NCI-H128 (cell line): Measurements from ENCODE around the gene TRA2B.

Source experiments
- DNase-seq: peaks from one replicate; lab custom pipeline; 2025; ENCODE audit not compliant: unreplicated experiment; lab: John Stamatoyannopoulos, UW

Gene TRA2B

DNA sequence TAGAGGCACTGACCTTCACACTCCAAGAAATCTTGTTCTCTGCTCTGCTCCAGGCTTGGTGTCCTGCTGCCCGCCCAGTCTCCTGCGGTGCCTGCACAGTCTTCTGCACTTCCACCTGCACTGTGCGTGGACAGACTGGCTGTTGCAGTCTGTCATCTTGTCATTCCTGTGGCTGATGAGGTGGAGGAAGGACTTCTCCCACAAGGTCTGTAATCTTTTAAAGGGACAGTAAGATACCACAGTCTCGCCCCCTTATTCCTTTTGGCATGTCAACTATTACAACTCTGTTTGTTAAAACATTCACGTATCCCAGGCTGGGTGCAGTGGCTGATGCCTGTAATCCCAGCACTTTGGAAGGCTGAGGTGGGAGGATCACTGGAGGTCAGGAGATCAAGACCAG, 58.9 kb downstream of the TRA2B start:
- no peak for DNase-seq

DNA sequence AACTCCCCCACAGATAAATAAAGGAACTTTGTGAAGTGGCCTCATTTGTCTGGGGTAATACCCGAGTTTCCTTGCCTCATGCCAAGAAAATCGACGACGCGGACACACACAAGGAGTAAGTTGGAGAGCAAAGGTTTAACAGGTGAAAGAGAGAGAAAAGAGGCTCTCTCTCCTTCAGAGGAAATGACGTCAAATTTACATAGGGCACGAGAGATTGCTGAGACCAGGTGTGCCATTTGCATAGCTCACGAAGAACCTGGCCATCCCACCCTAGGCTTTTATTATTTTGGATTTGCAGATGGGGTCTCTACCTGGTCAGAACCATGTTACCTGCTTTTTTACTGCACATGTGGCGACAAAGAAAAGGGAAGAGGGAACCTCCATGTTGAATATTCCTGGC, 63.7 kb downstream of the TRA2B start:
- no peak for DNase-seq

DNA sequence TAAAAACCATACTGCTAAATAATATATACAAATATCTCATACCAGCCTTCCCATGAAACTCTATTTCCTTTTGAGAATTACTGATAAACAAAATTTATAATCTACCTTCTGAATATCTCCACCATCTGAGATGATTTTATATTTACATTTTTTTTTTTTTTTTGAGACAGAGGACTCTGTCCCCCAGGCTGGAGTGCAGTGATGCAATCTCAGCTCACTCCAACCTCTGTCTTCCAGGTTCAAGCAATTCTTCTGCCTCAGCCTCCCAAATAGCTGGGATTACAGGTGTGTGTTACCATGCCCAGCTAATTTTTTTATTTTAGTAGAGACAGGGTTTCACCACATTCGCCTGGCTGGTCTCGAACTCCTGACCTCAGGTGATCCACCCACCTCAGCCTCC, 70.2 kb downstream of the TRA2B start:
- no peak for DNase-seq

DNA sequence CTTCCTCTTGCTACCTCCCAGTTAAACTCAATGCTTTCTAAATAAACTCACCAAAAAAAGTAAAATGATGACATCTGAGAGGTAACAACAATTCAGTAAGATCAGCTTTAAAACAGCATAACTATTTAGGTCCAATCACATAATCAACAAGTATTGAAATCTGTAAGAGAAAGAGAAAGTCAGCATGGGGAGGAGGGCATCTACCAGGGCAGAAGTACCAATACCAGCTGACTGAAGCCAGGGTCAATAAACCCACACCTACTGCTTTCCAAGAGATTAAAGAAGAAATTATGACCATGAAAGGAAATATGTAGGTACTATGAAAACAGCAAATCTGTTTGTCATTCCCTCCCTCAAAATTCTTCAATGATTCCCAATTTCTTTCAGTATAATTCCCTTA, 70.8 kb downstream of the TRA2B start:
- no peak for DNase-seq

GRCh38 chr3:185866555-185866954, 71.3 kb downstream of the TRA2B start:
- DNase-seq = no peak
